HL-60 (cell line): ENCODE results near the gene TNIK.

Source experiments
- DNase-seq, 2 experiments: peaks; one replicate each; pipeline ENCODE4 v3.0.0-alpha.2; 2010 to 2020; ENCODE audit warnings: low read depth in 1 of 2, low spot score in 1 of 2
- H3K27ac ChIP-seq: fragments of 250-450 bp; sonication (Bioruptor Pico); replicated peaks from 2 replicates; pipeline ENCODE4 v1.5.1; 2020; ENCODE audit warnings: mild to moderate bottlenecking, moderate library complexity
- H3K27me3 ChIP-seq: fragments of 250-450 bp; sonication (Bioruptor Pico); 2 replicates; pipeline ENCODE4 v1.5.1; 2021; ENCODE audit warnings: mild to moderate bottlenecking, moderate library complexity; ENCODE audit not compliant: insufficient read depth, poor library complexity, severe bottlenecking
- H3K4me3 ChIP-seq: replicated peaks from 2 replicates; pipeline ENCODE4 v1.5.1; 2011; ENCODE audit warnings: mild to moderate bottlenecking, control low read depth, low read length; ENCODE audit not compliant: insufficient read depth
- CTCF ChIP-seq: IDR thresholded peaks from one replicate; pipeline ENCODE4 v1.5.1; 2011; ENCODE audit warnings: low read length, control low read depth, inconsistent platforms; ENCODE audit not compliant: insufficient read depth
- GABPA ChIP-seq: IDR thresholded peaks from 2 replicates; pipeline ENCODE4 v1.6.1; 2012; ENCODE audit warnings: low read depth
- POLR2AphosphoS5 ChIP-seq: IDR thresholded peaks from 2 replicates; pipeline ENCODE4 v1.6.1; 2012; ENCODE audit warnings: low read depth
- REST ChIP-seq: IDR thresholded peaks from 2 replicates; pipeline ENCODE4 v1.6.1; 2012; ENCODE audit warnings: low read depth; ENCODE audit not compliant: insufficient replicate concordance
- SPI1 ChIP-seq: IDR thresholded peaks from 2 replicates; pipeline ENCODE4 v1.6.1; 2012; ENCODE audit warnings: low read depth, mild to moderate bottlenecking, borderline replicate concordance

The TNIK gene

DNA sequence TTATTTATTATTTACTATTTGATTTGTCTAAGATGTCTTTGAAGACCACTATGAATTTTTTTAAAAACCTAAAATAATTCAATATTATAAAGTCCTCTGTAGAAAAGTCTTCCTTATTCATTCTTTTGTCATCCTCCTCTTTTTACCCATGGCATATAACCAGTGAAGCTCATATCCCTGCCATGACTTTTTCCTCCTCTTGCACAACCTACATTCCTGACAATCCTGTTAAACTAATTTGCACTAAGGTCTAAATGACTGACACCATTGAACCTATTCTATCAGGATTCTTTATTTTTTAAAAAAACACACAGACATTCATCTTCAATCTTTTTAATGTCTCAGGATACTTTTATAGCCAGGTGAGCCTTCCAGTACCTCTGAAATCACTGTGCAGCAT lies 273.8 kb downstream of the TNIK start:
- TF ChIP-seq CTCF (no peak), POLR2AphosphoS5 (no peak), SPI1 (no peak), GABPA (no peak), REST (no peak)
- no peak overlapping the region for H3K4me3 ChIP-seq
- no peak overlapping the region for H3K27ac ChIP-seq
- no peak for DNase-seq
- H3K27me3 ChIP-seq = no peaks in the 10 kb centered on the region

DNA sequence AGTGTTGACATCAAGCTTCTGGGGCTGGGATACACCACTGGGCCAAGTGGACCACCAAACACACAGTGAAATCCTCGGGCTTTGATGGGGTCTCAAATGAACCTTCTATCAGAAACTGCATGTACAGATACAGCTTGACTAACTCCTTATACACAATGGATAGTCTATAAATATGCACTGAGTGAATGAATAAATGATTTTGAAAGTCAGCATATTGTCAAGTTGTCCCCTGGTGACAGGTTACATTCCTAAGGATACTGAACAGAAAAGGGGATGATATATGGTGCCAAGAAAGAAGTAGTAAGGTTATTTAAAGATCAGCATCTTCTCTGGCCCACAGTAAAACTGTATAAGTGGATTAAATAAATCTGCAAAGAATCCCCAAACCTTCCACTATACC lies 274.2 kb downstream of the TNIK start:
- Histone ChIP-seq H3K27ac (no peak overlapping the region), H3K27me3 (no peaks in the 10 kb centered on the region), H3K4me3 (no peak overlapping the region)
- DNase-seq = no peak
- TF ChIP-seq GABPA (no peak), SPI1 (no peak), CTCF (no peak), REST (no peak), POLR2AphosphoS5 (no peak)

DNA sequence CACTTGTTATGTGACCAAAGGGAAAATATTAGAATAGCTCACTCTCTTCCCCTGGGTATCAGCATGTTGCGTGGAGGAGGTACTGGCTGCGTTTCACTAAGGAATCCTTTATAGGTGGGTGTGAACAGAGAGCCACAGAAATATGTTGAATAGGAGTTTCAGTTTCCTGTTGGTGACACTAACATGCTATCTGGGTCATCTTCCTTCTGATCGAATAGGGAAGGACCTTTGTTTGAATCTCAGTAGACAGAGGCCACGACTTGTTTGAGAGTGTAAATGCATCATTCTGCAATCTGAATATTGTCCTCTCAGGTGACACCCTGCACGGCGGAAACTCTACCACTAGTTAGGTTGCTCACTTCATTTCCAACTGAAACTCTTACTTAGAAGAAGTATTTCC lies 275.8 kb downstream of the TNIK start:
- no peaks in the 10 kb centered on the region for H3K27me3 ChIP-seq
- H3K4me3 ChIP-seq = no peak overlapping the region
- TF ChIP-seq SPI1 = no peak
- DNase-seq = no peak
- no peak overlapping the region for H3K27ac ChIP-seq

GRCh38 chr3:171183042-171183441 lies 277.2 kb downstream of the TNIK start:
- H3K4me3 ChIP-seq = no peak overlapping the region
- H3K27me3 ChIP-seq = no peaks in the 10 kb centered on the region
- DNase-seq = peak in 1 of 2 experiments; percentile 47
- H3K27ac ChIP-seq = no peak overlapping the region
- TF ChIP-seq SPI1 = no peak
- TF ChIP-seq CTCF = no peak
- TF ChIP-seq GABPA = peak; percentile 38; the same call in 1 of the 2 replicates
- no peak for TF ChIP-seq POLR2AphosphoS5
